Measurements from ENCODE around the gene ITGB7.
A peak's percentile ranks its signal among the peaks of the same experiment; 100 is the strongest.

DNA sequence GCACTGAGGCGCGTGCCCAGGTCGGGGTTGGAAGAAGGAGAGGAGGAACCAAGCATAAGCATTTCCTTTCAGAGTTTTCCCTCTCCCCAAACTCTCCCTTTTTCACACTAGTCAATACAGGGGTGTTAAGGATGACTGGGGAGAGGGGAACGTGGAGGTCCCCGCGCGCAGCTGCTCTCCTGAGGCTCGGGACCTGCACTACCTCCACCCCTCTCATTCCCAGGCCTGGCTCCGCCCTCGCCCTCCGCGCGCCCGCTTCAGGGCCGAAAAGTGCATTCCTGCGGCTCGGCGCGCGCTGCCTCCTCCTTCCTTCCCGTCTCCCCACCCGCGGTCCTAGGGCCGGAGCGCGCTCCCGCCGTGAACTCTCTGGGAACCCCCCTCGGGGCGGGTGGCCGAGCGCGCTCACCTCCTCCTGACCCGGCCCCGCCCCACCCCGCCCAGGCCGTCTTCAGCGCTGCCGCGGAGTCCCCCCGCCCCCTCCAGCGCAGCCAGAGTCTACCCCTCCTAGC lies 13.7 kb upstream of the ITGB7 start:
- TF ChIP-seq, protein P1, sequence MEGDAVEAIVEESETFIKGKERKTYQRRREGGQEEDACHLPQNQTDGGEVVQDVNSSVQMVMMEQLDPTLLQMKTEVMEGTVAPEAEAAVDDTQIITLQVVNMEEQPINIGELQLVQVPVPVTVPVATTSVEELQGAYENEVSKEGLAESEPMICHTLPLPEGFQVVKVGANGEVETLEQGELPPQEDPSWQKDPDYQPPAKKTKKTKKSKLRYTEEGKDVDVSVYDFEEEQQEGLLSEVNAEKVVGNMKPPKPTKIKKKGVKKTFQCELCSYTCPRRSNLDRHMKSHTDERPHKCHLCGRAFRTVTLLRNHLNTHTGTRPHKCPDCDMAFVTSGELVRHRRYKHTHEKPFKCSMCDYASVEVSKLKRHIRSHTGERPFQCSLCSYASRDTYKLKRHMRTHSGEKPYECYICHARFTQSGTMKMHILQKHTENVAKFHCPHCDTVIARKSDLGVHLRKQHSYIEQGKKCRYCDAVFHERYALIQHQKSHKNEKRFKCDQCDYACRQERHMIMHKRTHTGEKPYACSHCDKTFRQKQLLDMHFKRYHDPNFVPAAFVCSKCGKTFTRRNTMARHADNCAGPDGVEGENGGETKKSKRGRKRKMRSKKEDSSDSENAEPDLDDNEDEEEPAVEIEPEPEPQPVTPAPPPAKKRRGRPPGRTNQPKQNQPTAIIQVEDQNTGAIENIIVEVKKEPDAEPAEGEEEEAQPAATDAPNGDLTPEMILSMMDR (tag by site-specific recombination; IDR thresholded peaks at IDR 0.05): no peak
- TF ChIP-seq, protein P2, sequence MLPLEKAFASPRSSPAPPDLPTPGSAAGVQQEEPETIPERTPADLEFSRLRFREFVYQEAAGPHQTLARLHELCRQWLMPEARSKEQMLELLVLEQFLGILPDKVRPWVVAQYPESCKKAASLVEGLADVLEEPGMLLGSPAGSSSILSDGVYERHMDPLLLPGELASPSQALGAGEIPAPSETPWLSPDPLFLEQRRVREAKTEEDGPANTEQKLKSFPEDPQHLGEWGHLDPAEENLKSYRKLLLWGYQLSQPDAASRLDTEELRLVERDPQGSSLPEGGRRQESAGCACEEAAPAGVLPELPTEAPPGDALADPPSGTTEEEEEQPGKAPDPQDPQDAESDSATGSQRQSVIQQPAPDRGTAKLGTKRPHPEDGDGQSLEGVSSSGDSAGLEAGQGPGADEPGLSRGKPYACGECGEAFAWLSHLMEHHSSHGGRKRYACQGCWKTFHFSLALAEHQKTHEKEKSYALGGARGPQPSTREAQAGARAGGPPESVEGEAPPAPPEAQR (tag by site-specific recombination; IDR thresholded peaks at IDR 0.05): no peak
- TF ChIP-seq, protein P3, sequence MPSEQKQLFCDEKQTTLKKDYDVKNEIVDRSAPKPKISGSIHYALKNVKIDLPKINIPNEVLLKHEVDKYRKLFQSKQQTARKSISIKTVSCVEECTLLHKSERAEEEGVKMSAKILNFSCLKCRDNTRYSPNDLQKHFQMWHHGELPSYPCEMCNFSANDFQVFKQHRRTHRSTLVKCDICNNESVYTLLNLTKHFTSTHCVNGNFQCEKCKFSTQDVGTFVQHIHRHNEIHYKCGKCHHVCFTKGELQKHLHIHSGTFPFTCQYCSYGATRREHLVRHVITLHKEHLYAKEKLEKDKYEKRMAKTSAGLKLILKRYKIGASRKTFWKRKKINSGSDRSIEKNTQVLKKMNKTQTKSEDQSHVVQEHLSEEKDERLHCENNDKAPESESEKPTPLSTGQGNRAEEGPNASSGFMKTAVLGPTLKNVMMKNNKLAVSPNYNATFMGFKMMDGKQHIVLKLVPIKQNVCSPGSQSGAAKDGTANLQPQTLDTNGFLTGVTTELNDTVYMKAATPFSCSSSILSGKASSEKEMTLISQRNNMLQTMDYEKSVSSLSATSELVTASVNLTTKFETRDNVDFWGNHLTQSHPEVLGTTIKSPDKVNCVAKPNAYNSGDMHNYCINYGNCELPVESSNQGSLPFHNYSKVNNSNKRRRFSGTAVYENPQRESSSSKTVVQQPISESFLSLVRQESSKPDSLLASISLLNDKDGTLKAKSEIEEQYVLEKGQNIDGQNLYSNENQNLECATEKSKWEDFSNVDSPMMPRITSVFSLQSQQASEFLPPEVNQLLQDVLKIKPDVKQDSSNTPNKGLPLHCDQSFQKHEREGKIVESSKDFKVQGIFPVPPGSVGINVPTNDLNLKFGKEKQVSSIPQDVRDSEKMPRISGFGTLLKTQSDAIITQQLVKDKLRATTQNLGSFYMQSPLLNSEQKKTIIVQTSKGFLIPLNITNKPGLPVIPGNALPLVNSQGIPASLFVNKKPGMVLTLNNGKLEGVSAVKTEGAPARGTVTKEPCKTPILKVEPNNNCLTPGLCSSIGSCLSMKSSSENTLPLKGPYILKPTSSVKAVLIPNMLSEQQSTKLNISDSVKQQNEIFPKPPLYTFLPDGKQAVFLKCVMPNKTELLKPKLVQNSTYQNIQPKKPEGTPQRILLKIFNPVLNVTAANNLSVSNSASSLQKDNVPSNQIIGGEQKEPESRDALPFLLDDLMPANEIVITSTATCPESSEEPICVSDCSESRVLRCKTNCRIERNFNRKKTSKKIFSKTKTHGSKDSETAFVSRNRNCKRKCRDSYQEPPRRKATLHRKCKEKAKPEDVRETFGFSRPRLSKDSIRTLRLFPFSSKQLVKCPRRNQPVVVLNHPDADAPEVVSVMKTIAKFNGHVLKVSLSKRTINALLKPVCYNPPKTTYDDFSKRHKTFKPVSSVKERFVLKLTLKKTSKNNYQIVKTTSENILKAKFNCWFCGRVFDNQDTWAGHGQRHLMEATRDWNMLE (tag by site-specific recombination; conservative IDR thresholded peaks at IDR 0.05; ENCODE audit: low read depth): no peak
- TF ChIP-seq ZNF664 (tag by site-specific recombination; IDR thresholded peaks at IDR 0.05): no peak
- no peak for TF ChIP-seq ZNF274 (IDR thresholded peaks at IDR 0.05; ENCODE audit: low read length)
- TF ChIP-seq ZNF274 (tag by site-specific recombination; IDR thresholded peaks at IDR 0.05; ENCODE audit: borderline replicate concordance): no peak
- no peak for TF ChIP-seq ZNF324 (tag by site-specific recombination; IDR thresholded peaks at IDR 0.05)
- no peak for TF ChIP-seq FEZF1 (tag by site-specific recombination; IDR thresholded peaks at IDR 0.05)
- no peak for TF ChIP-seq ZNF629 (tag by site-specific recombination; IDR thresholded peaks at IDR 0.05)
- TF ChIP-seq ZNF776 (tag by site-specific recombination; IDR thresholded peaks at IDR 0.05; ENCODE audit: borderline replicate concordance): no peak
- no peak for TF ChIP-seq ZNF785 (tag by site-specific recombination; IDR thresholded peaks at IDR 0.05)
- TF ChIP-seq, protein P4, sequence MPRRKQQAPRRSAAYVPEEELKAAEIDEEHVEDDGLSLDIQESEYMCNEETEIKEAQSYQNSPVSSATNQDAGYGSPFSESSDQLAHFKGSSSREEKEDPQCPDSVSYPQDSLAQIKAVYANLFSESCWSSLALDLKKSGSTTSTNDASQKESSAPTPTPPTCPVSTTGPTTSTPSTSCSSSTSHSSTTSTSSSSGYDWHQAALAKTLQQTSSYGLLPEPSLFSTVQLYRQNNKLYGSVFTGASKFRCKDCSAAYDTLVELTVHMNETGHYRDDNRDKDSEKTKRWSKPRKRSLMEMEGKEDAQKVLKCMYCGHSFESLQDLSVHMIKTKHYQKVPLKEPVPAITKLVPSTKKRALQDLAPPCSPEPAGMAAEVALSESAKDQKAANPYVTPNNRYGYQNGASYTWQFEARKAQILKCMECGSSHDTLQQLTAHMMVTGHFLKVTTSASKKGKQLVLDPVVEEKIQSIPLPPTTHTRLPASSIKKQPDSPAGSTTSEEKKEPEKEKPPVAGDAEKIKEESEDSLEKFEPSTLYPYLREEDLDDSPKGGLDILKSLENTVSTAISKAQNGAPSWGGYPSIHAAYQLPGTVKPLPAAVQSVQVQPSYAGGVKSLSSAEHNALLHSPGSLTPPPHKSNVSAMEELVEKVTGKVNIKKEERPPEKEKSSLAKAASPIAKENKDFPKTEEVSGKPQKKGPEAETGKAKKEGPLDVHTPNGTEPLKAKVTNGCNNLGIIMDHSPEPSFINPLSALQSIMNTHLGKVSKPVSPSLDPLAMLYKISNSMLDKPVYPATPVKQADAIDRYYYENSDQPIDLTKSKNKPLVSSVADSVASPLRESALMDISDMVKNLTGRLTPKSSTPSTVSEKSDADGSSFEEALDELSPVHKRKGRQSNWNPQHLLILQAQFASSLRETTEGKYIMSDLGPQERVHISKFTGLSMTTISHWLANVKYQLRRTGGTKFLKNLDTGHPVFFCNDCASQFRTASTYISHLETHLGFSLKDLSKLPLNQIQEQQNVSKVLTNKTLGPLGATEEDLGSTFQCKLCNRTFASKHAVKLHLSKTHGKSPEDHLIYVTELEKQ (tag by site-specific recombination; IDR thresholded peaks at IDR 0.05; ENCODE audit: borderline replicate concordance): no peak
- TF ChIP-seq ZNF48 (tag by site-specific recombination; IDR thresholded peaks at IDR 0.05): no peak
- no peak for TF ChIP-seq ZNF391 (tag by site-specific recombination; IDR thresholded peaks at IDR 0.05; ENCODE audit: borderline replicate concordance, low read depth)
- TF ChIP-seq ZNF10 (tag by site-specific recombination; IDR thresholded peaks at IDR 0.05): 0 out of 2 replicates have a peak, but pooled peaks have one; percentile 8
